A673 (cell line): ENCODE results near the gene ZBTB33. TPM values are rescaled to one million over a fixed set of nuclear protein-coding genes. Genes with fewer than 3 reads are reported as not detected.

Experiments used
- BruUV-seq: library from RNA; stranded (reverse); fragments of 400-500 nt; replicated peaks from 2 replicates; lab custom pipeline; 2021; lab: Mats Ljungman, UMichigan
- CTCF ChIA-PET: fragments of 300-600 bp; sonication (Branson Sonifier 250); formaldehyde crosslinking; loops from one replicate; lab custom pipeline; 2022; ENCODE audit warnings: antibody characterized with exemption; lab: Charles Lee
- POLR2A ChIA-PET: fragments of 300-600 bp; sonication (Branson Sonifier 250); formaldehyde crosslinking; loops from one replicate; lab custom pipeline; 2022; ENCODE audit warnings: antibody characterized with exemption; ENCODE audit not compliant: low non-redundant PET; lab: Charles Lee
- DNase-seq: peaks from one replicate; pipeline ENCODE4 v3.0.0-alpha.2; 2015; ENCODE audit warnings: low spot score
- H3K27ac ChIP-seq: fragments of 200-600 bp; sonication (generic); 2 replicates; pipeline ENCODE4 v1.5.1; 2016; ENCODE audit warnings: mixed run types, low read depth, mild to moderate bottlenecking, mixed read lengths, antibody characterized with exemption, low read length; ENCODE audit not compliant: poor library complexity, severe bottlenecking
- H3K27me3 ChIP-seq: fragments of 200-600 bp; sonication (generic); replicated peaks from 2 replicates; pipeline ENCODE4 v1.6.1; 2017; ENCODE audit warnings: mixed run types, low read depth, mild to moderate bottlenecking, mixed read lengths, antibody characterized with exemption, low read length; ENCODE audit not compliant: insufficient read depth, poor library complexity
- H3K36me3 ChIP-seq: fragments of 200-600 bp; sonication (generic); 2 replicates; pipeline ENCODE4 v1.6.1; 2016; ENCODE audit warnings: mixed run types, mild to moderate bottlenecking, mixed read lengths, antibody characterized with exemption, low read length; ENCODE audit not compliant: insufficient read depth, poor library complexity, severe bottlenecking
- H3K4me1 ChIP-seq: fragments of 200-600 bp; sonication (generic); 2 replicates; pipeline ENCODE4 v1.6.1; 2017; ENCODE audit warnings: mixed run types, mild to moderate bottlenecking, mixed read lengths, antibody characterized with exemption, low read length; ENCODE audit not compliant: insufficient read depth, poor library complexity, severe bottlenecking
- H3K4me3 ChIP-seq: fragments of 200-600 bp; sonication (generic); 2 replicates; pipeline ENCODE4 v1.5.1; 2016; ENCODE audit warnings: low read depth, mixed run types, mild to moderate bottlenecking, mixed read lengths, low read length; ENCODE audit not compliant: poor library complexity, severe bottlenecking
- H3K9me3 ChIP-seq: fragments of 200-600 bp; sonication (generic); 2 replicates; pipeline ENCODE4 v1.6.1; 2016; ENCODE audit warnings: mixed run types, low read depth, mild to moderate bottlenecking, mixed read lengths, antibody characterized with exemption, low read length; ENCODE audit not compliant: poor library complexity, severe bottlenecking
- CTCF ChIP-seq: fragments of 300-800, 200-600 bp; sonication (generic); conservative IDR thresholded peaks from 2 replicates; pipeline ENCODE4 v1.5.1; 2017; ENCODE audit warnings: low read depth, mild to moderate bottlenecking, antibody characterized with exemption, low read length, moderate library complexity, mixed read lengths
- EZH2 ChIP-seq: fragments of 200-600 bp; sonication (generic); IDR thresholded peaks from 2 replicates; pipeline ENCODE4 v1.6.1; 2017; ENCODE audit warnings: borderline replicate concordance, low read depth, mild to moderate bottlenecking, mixed read lengths, antibody characterized with exemption, low read length; ENCODE audit not compliant: poor library complexity, severe bottlenecking
- intact Hi-C: fragments of 100-400 bp; cut with micrococcal nuclease; formaldehyde crosslinking; loops from one replicate; pipeline ENCODE4 v1.10.0; 2022; ENCODE audit not compliant: unreplicated experiment
- total RNA-seq: library from RNA; stranded (reverse); gene quantifications from 2 replicates; pipeline ENCODE4 v1.2.3, GENCODE V29; 2021

The ZBTB33 gene
- total RNA-seq, 1 experiment from 2014 or later: 18.2 TPM

- Histone ChIP-seq H3K36me3 (no peaks in the 10 kb centered on the region), H3K27ac (no peak overlapping the region), H3K9me3 (no peaks in the 10 kb centered on the region), H3K4me3 (no peak overlapping the region), H3K27me3 (no peaks in the 10 kb centered on the region), H3K4me1 (no peaks in the 10 kb centered on the region)
- no TSS peak for BruUV-seq
- intact Hi-C loops: no loop called here
- TF ChIP-seq CTCF: no peak
- no peak for TF ChIP-seq EZH2
- POLR2A ChIA-PET: no interaction called here
- CTCF ChIA-PET: no interaction called here
- DNase-seq: no peak
Observed at GRCh38 chrX:120290107-120290506, 39.5 kb downstream of the ZBTB33 start.

GRCh38 chrX:120291211-120291610 is 40.6 kb downstream of the ZBTB33 start:
- Histone ChIP-seq H3K4me3 (no peak overlapping the region), H3K36me3 (no peaks in the 10 kb centered on the region), H3K9me3 (no peaks in the 10 kb centered on the region), H3K27ac (no peak overlapping the region), H3K27me3 (no peaks in the 10 kb centered on the region), H3K4me1 (no peaks in the 10 kb centered on the region)
- POLR2A ChIA-PET: no interaction called here
- no peak for DNase-seq
- no TSS peak for BruUV-seq
- TF ChIP-seq EZH2 (no peak), CTCF (no peak)
- CTCF ChIA-PET: no interaction called here
- intact Hi-C loops: no loop called here

GRCh38 chrX:120293015-120293414 is 42.4 kb downstream of the ZBTB33 start:
- H3K36me3 ChIP-seq: no peaks in the 10 kb centered on the region
- no peak overlapping the region for H3K27ac ChIP-seq
- POLR2A ChIA-PET: no interaction called here
- TF ChIP-seq EZH2 (no peak), CTCF (no peak)
- H3K4me1 ChIP-seq: no peaks in the 10 kb centered on the region
- no peaks in the 10 kb centered on the region for H3K9me3 ChIP-seq
- CTCF ChIA-PET: no interaction called here
- no TSS peak for BruUV-seq
- intact Hi-C loops: no loop called here
- no peak overlapping the region for H3K4me3 ChIP-seq
- no peaks in the 10 kb centered on the region for H3K27me3 ChIP-seq
- no peak for DNase-seq
